ENCODE results near the gene SHFL.
A peak's percentile ranks its signal among the peaks of the same experiment; 100 is the strongest.

The SHFL gene

GRCh38 chr19:10112037-10112761, 26.1 kb downstream of the SHFL start (continued):
- no peak for TF ChIP-seq ZNF645 (tag by site-specific recombination; IDR thresholded peaks at IDR 0.05)
- TF ChIP-seq WT1 (tag by site-specific recombination; IDR thresholded peaks at IDR 0.05) = no peak
- no peak for TF ChIP-seq ZNF704 (tag by site-specific recombination; IDR thresholded peaks at IDR 0.05)
- TF ChIP-seq ZNF518A (tag by site-specific recombination; conservative IDR thresholded peaks at IDR 0.05; ENCODE audit: low read depth) = no peak
- TF ChIP-seq ZNF660 (tag by site-specific recombination; IDR thresholded peaks at IDR 0.05) = no peak
- no peak for TF ChIP-seq YY2 (tag by site-specific recombination; IDR thresholded peaks at IDR 0.05)
- TF ChIP-seq ZNF18 (tag by site-specific recombination; IDR thresholded peaks at IDR 0.05) = no peak
- no peak for TF ChIP-seq ZNF433 (tag by site-specific recombination; IDR thresholded peaks at IDR 0.05; ENCODE audit: low read depth)
- TF ChIP-seq BCL11B (tag by site-specific recombination; IDR thresholded peaks at IDR 0.05; ENCODE audit: low read depth) = no peak
- no peak for TF ChIP-seq ZNF311 (tag by site-specific recombination; IDR thresholded peaks at IDR 0.05; ENCODE audit: borderline replicate concordance)
- TF ChIP-seq ZNF426 (tag by site-specific recombination; IDR thresholded peaks at IDR 0.05) = no peak
- no peak for TF ChIP-seq ZFP69B (tag by site-specific recombination; IDR thresholded peaks at IDR 0.05)
- no peak for TF ChIP-seq BCL11A (tag by site-specific recombination; IDR thresholded peaks at IDR 0.05; ENCODE audit: low read depth)
- no peak for TF ChIP-seq ZNF292 (tag by site-specific recombination; IDR thresholded peaks at IDR 0.05; ENCODE audit: borderline replicate concordance, low read depth)
- 0 out of 2 replicates have a peak, but pooled peaks have one; percentile 16 for TF ChIP-seq ZNF362 (tag by site-specific recombination; IDR thresholded peaks at IDR 0.05)
- no peak for TF ChIP-seq ZNF223 (tag by site-specific recombination; IDR thresholded peaks at IDR 0.05)
- no peak for TF ChIP-seq ZNF423 (tag by site-specific recombination; IDR thresholded peaks at IDR 0.05)
- no peak for TF ChIP-seq ZNF654 (tag by site-specific recombination; IDR thresholded peaks at IDR 0.05; ENCODE audit: low read depth)
- peak; percentile 58 for TF ChIP-seq ZNF335 (tag by site-specific recombination; conservative IDR thresholded peaks at IDR 0.05)
- no peak for TF ChIP-seq IKZF3 (tag by site-specific recombination; IDR thresholded peaks at IDR 0.05)
- TF ChIP-seq ZNF341 (tag by site-specific recombination; IDR thresholded peaks at IDR 0.05; ENCODE audit: low read depth) = no peak

All from HEK293 (cell line).